Measurements from ENCODE around the gene ARFIP2. TPM values are rescaled to one million over a fixed set of nuclear protein-coding genes. Genes with fewer than 3 reads are reported as not detected.

Gene ARFIP2
- total RNA-seq, 1 experiment from 2014 or later = 65.2 TPM

DNA sequence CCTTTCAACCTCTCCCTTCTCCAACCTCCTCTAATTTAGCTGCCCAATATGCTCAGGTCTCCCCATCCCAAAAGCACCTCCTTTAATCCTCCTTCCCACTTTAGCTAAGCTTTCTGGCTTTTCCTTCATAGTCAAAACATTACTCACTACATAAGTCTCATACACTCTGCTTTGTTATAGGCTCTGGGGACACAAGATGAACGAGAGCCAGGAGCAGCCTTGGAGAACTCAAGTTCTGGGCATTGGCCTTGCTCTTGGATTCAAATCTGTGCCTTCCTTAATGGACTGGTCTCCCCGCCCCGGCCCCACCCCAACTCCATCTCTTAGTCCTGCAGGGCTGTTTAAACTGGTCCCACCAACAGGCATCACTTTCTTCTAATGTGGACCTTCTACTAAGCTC, 28.9 kb downstream of the ARFIP2 start:
- ATAC-seq = no peak
- no peaks in the 10 kb centered on the region for H4K20me1 ChIP-seq (ENCODE audit: low read length)
- H3K9me2 ChIP-seq (replicated peaks; ENCODE audit: low read length) = no peaks in the 10 kb centered on the region
- CTCF ChIA-PET = no interaction called here
- no peak for DNase-seq
- H3F3A ChIP-seq (ENCODE audit: low read length, unreplicated experiment) = no peaks in the 10 kb centered on the region
- no peaks in the 10 kb centered on the region for H3K9me3 ChIP-seq (ENCODE audit: low read length)
- H3K9ac ChIP-seq (ENCODE audit: low read length) = no peak overlapping the region
- H3K79me2 ChIP-seq (ENCODE audit: low read length) = no peaks in the 10 kb centered on the region
- no peaks in the 10 kb centered on the region for H3K36me3 ChIP-seq (ENCODE audit: low read depth, low read length)
- H3K27me3 ChIP-seq (ENCODE audit: low read length) = no peaks in the 10 kb centered on the region
- no peaks in the 10 kb centered on the region for H3K4me1 ChIP-seq (ENCODE audit: insufficient read depth, low read length)
- intact Hi-C loops (cut with micrococcal nuclease) = no loop called here
- H3K4me3 ChIP-seq (ENCODE audit: low read length) = no peak overlapping the region
- H2AFZ ChIP-seq (ENCODE audit: low read length) = no peak overlapping the region
- no TSS peak for BruUV-seq (replicated peaks)
- no peak overlapping the region for H3K27ac ChIP-seq (ENCODE audit: low read length)
- no peak overlapping the region for H3K4me2 ChIP-seq (ENCODE audit: low read length)
- POLR2A ChIA-PET (ENCODE audit: unreplicated experiment) = no interaction called here
- TF ChIP-seq EZH2 (IDR thresholded peaks at IDR 0.05; ENCODE audit: low read length, unreplicated experiment) (no peak), EZH2phosphoT487 (IDR thresholded peaks at IDR 0.05; ENCODE audit: borderline replicate concordance, low read length) (no peak)
- TF ChIP-seq, protein P1, sequence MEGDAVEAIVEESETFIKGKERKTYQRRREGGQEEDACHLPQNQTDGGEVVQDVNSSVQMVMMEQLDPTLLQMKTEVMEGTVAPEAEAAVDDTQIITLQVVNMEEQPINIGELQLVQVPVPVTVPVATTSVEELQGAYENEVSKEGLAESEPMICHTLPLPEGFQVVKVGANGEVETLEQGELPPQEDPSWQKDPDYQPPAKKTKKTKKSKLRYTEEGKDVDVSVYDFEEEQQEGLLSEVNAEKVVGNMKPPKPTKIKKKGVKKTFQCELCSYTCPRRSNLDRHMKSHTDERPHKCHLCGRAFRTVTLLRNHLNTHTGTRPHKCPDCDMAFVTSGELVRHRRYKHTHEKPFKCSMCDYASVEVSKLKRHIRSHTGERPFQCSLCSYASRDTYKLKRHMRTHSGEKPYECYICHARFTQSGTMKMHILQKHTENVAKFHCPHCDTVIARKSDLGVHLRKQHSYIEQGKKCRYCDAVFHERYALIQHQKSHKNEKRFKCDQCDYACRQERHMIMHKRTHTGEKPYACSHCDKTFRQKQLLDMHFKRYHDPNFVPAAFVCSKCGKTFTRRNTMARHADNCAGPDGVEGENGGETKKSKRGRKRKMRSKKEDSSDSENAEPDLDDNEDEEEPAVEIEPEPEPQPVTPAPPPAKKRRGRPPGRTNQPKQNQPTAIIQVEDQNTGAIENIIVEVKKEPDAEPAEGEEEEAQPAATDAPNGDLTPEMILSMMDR (conservative IDR thresholded peaks at IDR 0.05; ENCODE audit: low read depth, low read length) = no peak

DNA sequence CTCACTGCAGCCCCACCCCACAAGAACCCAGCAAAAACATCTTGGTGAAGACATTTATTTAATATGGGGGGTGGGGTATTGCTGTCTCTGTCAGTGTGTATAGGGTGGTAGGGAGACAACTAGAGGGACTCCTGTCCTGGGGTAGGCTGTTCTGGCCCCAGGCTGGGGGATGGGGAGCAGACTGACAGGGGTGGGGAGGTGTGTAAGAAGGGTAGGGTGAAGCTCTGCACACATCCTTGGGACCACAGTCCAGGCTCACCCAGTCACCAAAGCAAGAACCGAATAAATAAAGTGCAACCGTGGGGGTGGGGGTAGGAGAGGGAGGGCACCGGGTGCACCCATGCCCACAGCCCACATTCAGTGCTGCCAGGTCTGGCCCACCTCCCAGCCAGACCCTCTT, 32.6 kb downstream of the ARFIP2 start:
- H3K4me1 ChIP-seq (ENCODE audit: insufficient read depth, low read length) = no peaks in the 10 kb centered on the region
- DNase-seq = no peak
- TF ChIP-seq EZH2phosphoT487 (IDR thresholded peaks at IDR 0.05; ENCODE audit: borderline replicate concordance, low read length) (no peak), EZH2 (IDR thresholded peaks at IDR 0.05; ENCODE audit: low read length, unreplicated experiment) (no peak)
- TF ChIP-seq, protein P1 (conservative IDR thresholded peaks at IDR 0.05; ENCODE audit: low read depth, low read length) = no peak
- H3K27me3 ChIP-seq (ENCODE audit: low read length) = no peaks in the 10 kb centered on the region
- intact Hi-C loops (cut with micrococcal nuclease) = no loop called here
- H3K27ac ChIP-seq (ENCODE audit: low read length) = no peak overlapping the region
- no peaks in the 10 kb centered on the region for H3K36me3 ChIP-seq (ENCODE audit: low read depth, low read length)
- no peak overlapping the region for H2AFZ ChIP-seq (ENCODE audit: low read length)
- ATAC-seq = no peak
- BruUV-seq (replicated peaks) = no TSS peak
- no peaks in the 10 kb centered on the region for H4K20me1 ChIP-seq (ENCODE audit: low read length)
- no peaks in the 10 kb centered on the region for H3K9me2 ChIP-seq (replicated peaks; ENCODE audit: low read length)
- H3F3A ChIP-seq (ENCODE audit: low read length, unreplicated experiment) = no peaks in the 10 kb centered on the region
- ChIA-PET CTCF (no interaction called here), POLR2A (ENCODE audit: unreplicated experiment) (no interaction called here)
- H3K4me2 ChIP-seq (ENCODE audit: low read length) = no peak overlapping the region
- H3K4me3 ChIP-seq (ENCODE audit: low read length) = no peak overlapping the region
- H3K9ac ChIP-seq (ENCODE audit: low read length) = no peak overlapping the region
- no peaks in the 10 kb centered on the region for H3K9me3 ChIP-seq (ENCODE audit: low read length)
- H3K79me2 ChIP-seq (ENCODE audit: low read length) = no peaks in the 10 kb centered on the region

DNA sequence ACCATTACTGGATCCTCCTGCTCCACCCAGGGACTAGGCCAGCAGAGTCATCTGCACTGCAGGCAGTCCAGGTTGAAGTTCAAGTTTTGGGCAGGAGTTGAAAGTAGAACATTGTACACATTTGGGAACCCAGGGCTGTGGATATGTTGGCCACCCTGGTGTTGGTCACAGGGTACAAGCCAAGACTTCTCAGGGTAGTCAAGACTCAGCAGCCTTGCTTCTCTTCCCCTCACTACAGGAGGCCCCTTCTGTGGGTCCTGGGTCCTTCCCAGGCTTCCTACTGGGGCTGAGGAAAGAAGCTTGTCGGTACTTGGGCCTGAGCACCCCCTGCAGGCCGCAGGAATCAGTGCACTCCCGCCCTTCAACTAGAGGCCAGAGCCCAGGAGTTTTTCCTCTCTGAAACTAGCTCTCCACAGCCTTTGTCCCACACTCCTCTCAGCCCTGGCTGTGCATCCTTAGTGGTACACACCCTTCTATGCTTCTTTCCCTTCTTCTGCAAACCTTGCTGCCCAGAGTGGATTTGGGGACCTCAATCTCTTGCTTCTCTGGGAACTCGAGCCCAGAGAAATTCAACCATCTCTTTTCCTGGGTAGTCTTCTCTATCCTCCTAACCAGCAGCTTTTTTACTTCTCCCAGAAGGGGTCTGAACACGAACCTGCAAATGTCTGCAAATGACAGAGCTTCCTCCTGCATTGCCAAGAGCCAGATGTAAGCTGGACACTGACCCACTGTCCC, 37.7 kb downstream of the ARFIP2 start:
- Histone ChIP-seq H4K20me1 (ENCODE audit: low read length) (no peaks in the 10 kb centered on the region), H3K4me3 (ENCODE audit: low read length) (no peak overlapping the region), H3K9ac (ENCODE audit: low read length) (no peak overlapping the region), H3K4me1 (ENCODE audit: insufficient read depth, low read length) (no peaks in the 10 kb centered on the region), H3K9me2 (replicated peaks; ENCODE audit: low read length) (no peaks in the 10 kb centered on the region), H3K4me2 (ENCODE audit: low read length) (no peak overlapping the region), H3K27me3 (ENCODE audit: low read length) (no peaks in the 10 kb centered on the region), H3K79me2 (ENCODE audit: low read length) (no peaks in the 10 kb centered on the region), H3K27ac (ENCODE audit: low read length) (no peak overlapping the region), H3F3A (ENCODE audit: low read length, unreplicated experiment) (no peaks in the 10 kb centered on the region), H3K9me3 (ENCODE audit: low read length) (no peaks in the 10 kb centered on the region), H2AFZ (ENCODE audit: low read length) (no peak overlapping the region), H3K36me3 (ENCODE audit: low read depth, low read length) (no peaks in the 10 kb centered on the region)
- BruUV-seq (replicated peaks) = no TSS peak
- POLR2A ChIA-PET (ENCODE audit: unreplicated experiment) = no interaction called here
- TF ChIP-seq EZH2phosphoT487 (IDR thresholded peaks at IDR 0.05; ENCODE audit: borderline replicate concordance, low read length) = no peak
- TF ChIP-seq, protein P1 (conservative IDR thresholded peaks at IDR 0.05; ENCODE audit: low read depth, low read length) = peak; percentile 84
- CTCF ChIA-PET = interaction anchor here (0.5 to 2.6 kb wide), 6 partner anchors 8 to 68 kb away, joined by 3 to 92 read pairs (median 6); partner anchors contain the start of genes APBB1 and TRIM3
- DNase-seq (peak; percentile 58), ATAC-seq (peak; percentile 80)
- intact Hi-C loops (cut with micrococcal nuclease) = loop anchor here (1.0 kb wide), 1 partner anchor 64 kb away; no protein-coding TSS in a partner anchor
